NB4 (cell line): ENCODE measurements around the gene CCDC61.

ENCODE experiments used
- CTCF ChIP-seq: IDR thresholded peaks from one replicate; pipeline ENCODE4 v1.5.1; 2012; ENCODE audit warnings: low read depth, low read length
- MAX ChIP-seq: IDR thresholded peaks from 2 replicates; pipeline ENCODE4 v1.6.1; 2011; ENCODE audit warnings: low read depth, low read length
- MYC ChIP-seq: IDR thresholded peaks from 2 replicates; pipeline ENCODE4 v1.6.1; 2011; ENCODE audit warnings: low read depth, low read length
- POLR2A ChIP-seq: IDR thresholded peaks from 2 replicates; pipeline ENCODE4 v1.6.1; 2011; ENCODE audit warnings: mild to moderate bottlenecking; ENCODE audit not compliant: insufficient read length; ENCODE audit errors: extremely low read depth

- TF ChIP-seq POLR2A, result no peak
- TF ChIP-seq CTCF, result no peak
- TF ChIP-seq MAX, result no peak
- TF ChIP-seq MYC, result no peak
These were observed 71.2 kb downstream of the CCDC61 start for GRCh38 chr19:46066471-46066870.
